ENCODE measurements around the gene PPM1K. TPM values are rescaled to one million over a fixed set of nuclear protein-coding genes. Genes with fewer than 3 reads are reported as not detected.

Gene PPM1K
- total RNA-seq, 1 donor from 2014 or later, result 22.8 TPM

- Histone ChIP-seq H3K9me3 (no peaks in the 10 kb centered on the region), H3K4me1 (no peaks in the 10 kb centered on the region), H3K36me3 (peaks cover 0 to 53% of the 10 kb centered on the region in 2 donors), H3K4me3 (no peak overlapping the region), H3K27ac (no peak overlapping the region), H3K27me3 (no peaks in the 10 kb centered on the region)
- intact Hi-C loops (cut with DNase I), result no loop called here
- no peak for DNase-seq (ENCODE audit: extremely low spot score in 2 of 2)
- no peak for TF ChIP-seq CTCF (IDR thresholded peaks at IDR 0.05)
- TF ChIP-seq POLR2AphosphoS5 (IDR thresholded peaks at IDR 0.05; ENCODE audit: insufficient read depth in 1 of 2, low read depth in 1 of 2), result no peak
- TF ChIP-seq POLR2A (IDR thresholded peaks at IDR 0.05), result no peak
These were observed 20.0 kb downstream of the PPM1K start for GRCh38 chr4:88264336-88264735.

DNA sequence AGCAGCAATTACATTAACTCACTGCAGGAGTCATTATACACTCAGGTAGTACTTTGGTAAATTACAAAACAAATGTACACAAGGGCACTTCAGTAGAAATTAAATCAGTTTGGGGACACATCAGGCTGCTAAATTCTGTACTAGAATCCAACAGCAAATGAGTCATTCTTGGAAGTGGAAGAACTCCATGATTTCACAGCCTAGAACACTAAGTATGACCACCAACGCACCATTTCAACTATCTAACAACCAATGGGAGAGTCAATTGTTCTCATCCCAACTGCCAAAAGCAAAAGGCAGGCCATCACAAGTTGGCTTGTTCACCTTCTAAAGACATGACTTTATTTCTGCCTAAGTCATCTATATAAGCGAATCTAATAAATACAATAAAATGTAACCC lies 26.6 kb downstream of the PPM1K start:
- DNase-seq (ENCODE audit: extremely low spot score in 2 of 2), result no peak

DNA sequence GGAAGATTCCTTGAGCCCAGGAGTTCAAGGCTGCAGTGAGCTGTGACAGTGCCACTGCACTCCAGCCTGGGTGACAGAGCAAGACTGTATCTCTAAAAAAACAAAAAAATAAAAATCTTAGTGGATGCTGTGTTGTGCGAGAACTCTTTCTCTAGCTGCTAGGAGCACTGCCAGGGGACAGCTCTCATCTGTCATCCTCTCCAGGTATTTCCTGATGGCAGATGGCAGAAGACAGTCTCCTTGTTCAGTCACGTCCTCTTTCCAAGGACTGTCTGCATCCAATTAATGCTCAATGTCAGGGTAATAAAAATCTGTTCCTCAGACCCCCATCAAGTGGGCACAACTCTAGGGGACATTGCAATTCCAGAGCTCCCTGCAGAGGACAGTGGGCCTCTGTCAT lies 29.2 kb downstream of the PPM1K start:
- Histone ChIP-seq H3K4me3 (no peak overlapping the region), H3K36me3 (no peaks in the 10 kb centered on the region), H3K4me1 (no peaks in the 10 kb centered on the region), H3K27ac (no peak overlapping the region), H3K9me3 (no peaks in the 10 kb centered on the region), H3K27me3 (no peaks in the 10 kb centered on the region)
- no peak for DNase-seq (ENCODE audit: extremely low spot score in 2 of 2)
- TF ChIP-seq POLR2AphosphoS5 (IDR thresholded peaks at IDR 0.05; ENCODE audit: insufficient read depth in 1 of 2, low read depth in 1 of 2) (no peak), CTCF (IDR thresholded peaks at IDR 0.05) (no peak), POLR2A (IDR thresholded peaks at IDR 0.05) (no peak)
- intact Hi-C loops (cut with DNase I), result no loop called here

More for the DNA sequence above, 26.6 kb downstream of the PPM1K start:
- no peaks in the 10 kb centered on the region for H3K4me1 ChIP-seq
- H3K4me3 ChIP-seq, result no peak overlapping the region
- H3K27me3 ChIP-seq, result no peaks in the 10 kb centered on the region
- H3K9me3 ChIP-seq, result no peaks in the 10 kb centered on the region
- TF ChIP-seq POLR2AphosphoS5 (IDR thresholded peaks at IDR 0.05; ENCODE audit: insufficient read depth in 1 of 2, low read depth in 1 of 2) (no peak), CTCF (IDR thresholded peaks at IDR 0.05) (no peak), POLR2A (IDR thresholded peaks at IDR 0.05) (no peak)
- H3K27ac ChIP-seq, result no peak overlapping the region
- H3K36me3 ChIP-seq, result peaks cover 0 to 5% of the 10 kb centered on the region in 2 donors
- intact Hi-C loops (cut with DNase I), result no loop called here

- Histone ChIP-seq H3K9me3 (no peaks in the 10 kb centered on the region), H3K27me3 (no peaks in the 10 kb centered on the region), H3K4me1 (no peaks in the 10 kb centered on the region), H3K4me3 (no peak overlapping the region), H3K36me3 (no peaks in the 10 kb centered on the region), H3K27ac (no peak overlapping the region)
- intact Hi-C loops (cut with DNase I), result no loop called here
- TF ChIP-seq POLR2A (IDR thresholded peaks at IDR 0.05) (no peak), POLR2AphosphoS5 (IDR thresholded peaks at IDR 0.05; ENCODE audit: insufficient read depth in 1 of 2, low read depth in 1 of 2) (no peak), CTCF (IDR thresholded peaks at IDR 0.05) (no peak)
- DNase-seq (ENCODE audit: extremely low spot score in 2 of 2), result no peak
These were observed 32.4 kb downstream of the PPM1K start for GRCh38 chr4:88251924-88252323.

DNA sequence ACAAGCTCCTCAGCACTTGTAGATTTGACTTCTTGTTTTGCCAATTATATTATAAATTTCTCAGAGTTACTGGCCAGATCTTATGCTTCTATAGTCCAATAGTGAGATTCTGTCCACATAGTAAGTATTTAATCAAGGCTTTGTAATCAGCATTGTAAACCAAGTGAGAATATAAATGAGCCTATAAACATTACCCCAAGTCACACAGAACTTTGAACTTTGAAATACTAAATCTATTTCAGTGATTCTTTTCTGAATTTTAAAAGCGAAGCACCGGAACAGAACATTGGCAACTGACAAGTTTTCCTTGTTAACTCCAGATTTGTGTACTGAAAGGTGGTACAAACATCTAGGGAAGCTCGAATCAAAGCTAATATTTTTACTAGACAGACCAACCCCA lies 37.2 kb downstream of the PPM1K start:
- no peaks in the 10 kb centered on the region for H3K9me3 ChIP-seq
- intact Hi-C loops (cut with DNase I), result no loop called here
- no peak for DNase-seq (ENCODE audit: extremely low spot score in 2 of 2)
- H3K27me3 ChIP-seq, result no peaks in the 10 kb centered on the region
- H3K4me1 ChIP-seq, result no peaks in the 10 kb centered on the region
- H3K27ac ChIP-seq, result no peak overlapping the region
- H3K36me3 ChIP-seq, result no peaks in the 10 kb centered on the region
- H3K4me3 ChIP-seq, result no peak overlapping the region
- TF ChIP-seq POLR2AphosphoS5 (IDR thresholded peaks at IDR 0.05; ENCODE audit: insufficient read depth in 1 of 2, low read depth in 1 of 2), result no peak
- no peak for TF ChIP-seq POLR2A (IDR thresholded peaks at IDR 0.05)
- no peak for TF ChIP-seq CTCF (IDR thresholded peaks at IDR 0.05)
